Astrocyte (in vitro differentiated cells and primary cell): ENCODE measurements around the gene SAV1. TPM values are rescaled to one million over a fixed set of nuclear protein-coding genes. Genes with fewer than 3 reads are reported as not detected.

ENCODE experiments used
- DNase-seq: peaks from one replicate; pipeline ENCODE4 v3.0.0-alpha.2; 2010; ENCODE audit warnings: low read depth
- FAIRE-seq: peaks from 2 replicates; lab custom pipeline; 2011; peaks lifted over from hg19 to GRCh38; lab: Jason Lieb, UNC
- H2AFZ ChIP-seq: 2 replicates; pipeline ENCODE4 v1.6.0; 2012; ENCODE audit warnings: low read depth, low read length, inconsistent platforms
- H3K27ac ChIP-seq: 2 replicates; pipeline ENCODE4 v1.5.1; 2011; ENCODE audit warnings: low read depth, low read length, inconsistent platforms
- H3K27me3 ChIP-seq: 2 replicates; pipeline ENCODE4 v1.6.0; 2011; ENCODE audit warnings: low read length, inconsistent platforms; ENCODE audit not compliant: insufficient read depth
- H3K36me3 ChIP-seq: 2 replicates; pipeline ENCODE4 v1.5.1; 2011; ENCODE audit warnings: low read length, inconsistent platforms; ENCODE audit not compliant: insufficient read depth
- H3K4me1 ChIP-seq: 2 replicates; pipeline ENCODE4 v1.5.1; 2011; ENCODE audit warnings: low read length, inconsistent platforms; ENCODE audit not compliant: insufficient read depth
- H3K4me2 ChIP-seq: 2 replicates; pipeline ENCODE4 v1.6.0; 2012; ENCODE audit warnings: low read length, inconsistent platforms
- H3K4me3 ChIP-seq: 2 replicates; pipeline ENCODE4 v1.5.1; 2011; ENCODE audit warnings: low read depth, mild to moderate bottlenecking, low read length, inconsistent platforms; ENCODE audit not compliant: insufficient read depth
- H3K79me2 ChIP-seq: 2 replicates; pipeline ENCODE4 v1.6.0; 2012; ENCODE audit warnings: mild to moderate bottlenecking, low read length, inconsistent platforms; ENCODE audit not compliant: insufficient read depth
- H3K9ac ChIP-seq: 2 replicates; pipeline ENCODE4 v1.6.0; 2012; ENCODE audit warnings: mild to moderate bottlenecking, low read length, inconsistent platforms
- H3K9me3 ChIP-seq: 2 replicates; pipeline ENCODE4 v1.5.1; 2012; ENCODE audit warnings: low read depth, mild to moderate bottlenecking, low read length, inconsistent platforms; ENCODE audit not compliant: insufficient read depth
- H4K20me1 ChIP-seq: 2 replicates; pipeline ENCODE4 v1.6.0; 2012; ENCODE audit warnings: low read length, inconsistent platforms; ENCODE audit not compliant: insufficient read depth
- H3K27ac Mint-ChIP-seq: one replicate; pipeline ENCODE4 v1.8.0; 2021; ENCODE audit warnings: mild to moderate bottlenecking, mixed read lengths; ENCODE audit not compliant: unreplicated experiment
- H3K27me3 Mint-ChIP-seq: one replicate; pipeline ENCODE4 v1.8.0; 2021; ENCODE audit warnings: low read depth, mixed read lengths; ENCODE audit not compliant: unreplicated experiment
- H3K36me3 Mint-ChIP-seq: one replicate; pipeline ENCODE4 v1.8.0; 2021; ENCODE audit warnings: low read depth, mixed read lengths; ENCODE audit not compliant: unreplicated experiment
- H3K4me1 Mint-ChIP-seq: one replicate; pipeline ENCODE4 v1.8.0; 2021; ENCODE audit warnings: low read depth, mixed read lengths; ENCODE audit not compliant: unreplicated experiment
- H3K4me3 Mint-ChIP-seq: one replicate; pipeline ENCODE4 v1.8.0; 2021; ENCODE audit warnings: mild to moderate bottlenecking, moderate library complexity, mixed read lengths; ENCODE audit not compliant: unreplicated experiment
- H3K9me3 Mint-ChIP-seq: one replicate; pipeline ENCODE4 v1.8.0; 2021; ENCODE audit warnings: mild to moderate bottlenecking, mixed read lengths; ENCODE audit not compliant: unreplicated experiment
- EZH2 ChIP-seq: IDR thresholded peaks from 2 replicates; pipeline ENCODE4 v1.6.1; 2012; ENCODE audit warnings: mild to moderate bottlenecking, low read length, inconsistent platforms; ENCODE audit not compliant: insufficient read depth
- total RNA-seq: library from RNA; stranded (reverse); gene quantifications from 2 replicates; pipeline ENCODE4 v1.2.1, GENCODE V29; 2021
- TF ChIP-seq, protein P1 (sequence below): IDR thresholded peaks from 2 replicates; pipeline ENCODE4 v1.5.1; 2011; ENCODE audit warnings: low read depth, mild to moderate bottlenecking, inconsistent platforms, low read length, moderate library complexity; ENCODE audit not compliant: insufficient read depth

SAV1 gene
- total RNA-seq, 1 donor from 2014 or later: 26.3 TPM

DNA sequence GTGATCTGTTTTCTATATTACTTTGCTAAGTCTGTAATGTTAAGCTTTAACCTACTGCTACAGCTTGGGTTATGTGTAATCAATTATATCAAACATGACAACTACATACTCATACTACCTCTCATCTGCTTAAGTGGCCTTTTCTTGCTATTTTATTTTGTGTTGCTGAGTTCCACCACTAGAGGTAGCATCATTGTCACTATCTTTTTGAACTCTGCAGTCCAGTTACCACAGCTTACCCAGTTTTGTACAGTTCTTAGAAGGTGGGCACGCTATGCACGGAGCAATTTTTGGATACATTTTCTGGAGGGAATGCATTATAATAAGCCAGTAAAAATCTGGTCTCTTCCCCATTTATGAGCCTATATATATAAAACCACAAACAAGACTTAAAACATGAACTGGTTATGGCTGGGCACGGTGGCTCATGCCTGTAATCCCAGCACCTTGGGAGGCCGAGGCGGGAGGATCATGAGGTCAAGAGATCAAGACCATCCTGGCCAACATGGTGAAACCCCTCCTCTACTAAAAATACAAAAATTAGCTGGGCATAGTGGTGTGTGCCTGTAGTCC lies 48.5 kb downstream of the SAV1 start:
- no peaks in the 10 kb centered on the region for H3K9me3 ChIP-seq
- H3K36me3 Mint-ChIP-seq: peaks cover 2% of the 10 kb centered on the region
- no peaks in the 10 kb centered on the region for H4K20me1 ChIP-seq
- H3K36me3 ChIP-seq: no peaks in the 10 kb centered on the region
- no peak overlapping the region for H2AFZ ChIP-seq
- no peak overlapping the region for H3K9ac ChIP-seq
- no peaks in the 10 kb centered on the region for H3K4me1 Mint-ChIP-seq
- H3K27ac ChIP-seq: no peak overlapping the region
- peaks cover 6% of the 10 kb centered on the region for H3K4me1 ChIP-seq
- no peaks in the 10 kb centered on the region for H3K9me3 Mint-ChIP-seq
- H3K27ac Mint-ChIP-seq: no peak overlapping the region
- TF ChIP-seq, protein P1, sequence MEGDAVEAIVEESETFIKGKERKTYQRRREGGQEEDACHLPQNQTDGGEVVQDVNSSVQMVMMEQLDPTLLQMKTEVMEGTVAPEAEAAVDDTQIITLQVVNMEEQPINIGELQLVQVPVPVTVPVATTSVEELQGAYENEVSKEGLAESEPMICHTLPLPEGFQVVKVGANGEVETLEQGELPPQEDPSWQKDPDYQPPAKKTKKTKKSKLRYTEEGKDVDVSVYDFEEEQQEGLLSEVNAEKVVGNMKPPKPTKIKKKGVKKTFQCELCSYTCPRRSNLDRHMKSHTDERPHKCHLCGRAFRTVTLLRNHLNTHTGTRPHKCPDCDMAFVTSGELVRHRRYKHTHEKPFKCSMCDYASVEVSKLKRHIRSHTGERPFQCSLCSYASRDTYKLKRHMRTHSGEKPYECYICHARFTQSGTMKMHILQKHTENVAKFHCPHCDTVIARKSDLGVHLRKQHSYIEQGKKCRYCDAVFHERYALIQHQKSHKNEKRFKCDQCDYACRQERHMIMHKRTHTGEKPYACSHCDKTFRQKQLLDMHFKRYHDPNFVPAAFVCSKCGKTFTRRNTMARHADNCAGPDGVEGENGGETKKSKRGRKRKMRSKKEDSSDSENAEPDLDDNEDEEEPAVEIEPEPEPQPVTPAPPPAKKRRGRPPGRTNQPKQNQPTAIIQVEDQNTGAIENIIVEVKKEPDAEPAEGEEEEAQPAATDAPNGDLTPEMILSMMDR: peak; percentile 76
- no peak for TF ChIP-seq EZH2
- no peaks in the 10 kb centered on the region for H3K27me3 Mint-ChIP-seq
- DNase-seq (peak; percentile 25), FAIRE-seq (peak; percentile 41)
- H3K27me3 ChIP-seq: no peaks in the 10 kb centered on the region
- H3K4me2 ChIP-seq: no peak overlapping the region
- H3K4me3 ChIP-seq: no peak overlapping the region
- no peak overlapping the region for H3K4me3 Mint-ChIP-seq
- H3K79me2 ChIP-seq: no peaks in the 10 kb centered on the region

DNA sequence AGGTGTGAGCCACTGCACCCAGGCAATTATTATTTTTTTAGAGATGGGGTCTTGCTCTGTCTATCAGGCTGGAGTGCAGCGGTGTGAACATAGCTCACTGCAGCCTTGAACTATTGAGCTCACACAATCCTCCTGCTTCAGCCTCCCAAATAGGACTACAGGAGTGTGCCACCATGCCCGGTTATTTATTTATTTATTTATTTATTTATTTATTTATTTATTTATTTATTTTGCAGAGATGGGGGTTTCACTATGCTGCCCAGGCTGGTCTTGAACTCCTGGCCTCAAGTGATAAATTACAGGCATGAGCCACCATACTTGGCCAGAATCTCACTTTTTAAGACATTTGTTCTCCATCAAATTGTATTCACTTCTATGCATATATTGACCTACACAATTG lies 51.8 kb downstream of the SAV1 start:
- TF ChIP-seq EZH2: no peak
- TF ChIP-seq, protein P1: no peak
- H3K27me3 Mint-ChIP-seq: no peaks in the 10 kb centered on the region
- H2AFZ ChIP-seq: no peak overlapping the region
- peaks cover 2% of the 10 kb centered on the region for H3K36me3 Mint-ChIP-seq
- H3K4me1 ChIP-seq: peaks cover 6% of the 10 kb centered on the region
- H4K20me1 ChIP-seq: no peaks in the 10 kb centered on the region
- H3K4me3 ChIP-seq: no peak overlapping the region
- no peak overlapping the region for H3K27ac ChIP-seq
- FAIRE-seq (no peak), DNase-seq (no peak)
- H3K9ac ChIP-seq: no peak overlapping the region
- H3K4me1 Mint-ChIP-seq: no peaks in the 10 kb centered on the region
- no peaks in the 10 kb centered on the region for H3K79me2 ChIP-seq
- no peaks in the 10 kb centered on the region for H3K9me3 ChIP-seq
- no peak overlapping the region for H3K27ac Mint-ChIP-seq
- no peaks in the 10 kb centered on the region for H3K9me3 Mint-ChIP-seq
- no peaks in the 10 kb centered on the region for H3K27me3 ChIP-seq
- no peak overlapping the region for H3K4me2 ChIP-seq
- H3K4me3 Mint-ChIP-seq: no peak overlapping the region
- H3K36me3 ChIP-seq: no peaks in the 10 kb centered on the region

DNA sequence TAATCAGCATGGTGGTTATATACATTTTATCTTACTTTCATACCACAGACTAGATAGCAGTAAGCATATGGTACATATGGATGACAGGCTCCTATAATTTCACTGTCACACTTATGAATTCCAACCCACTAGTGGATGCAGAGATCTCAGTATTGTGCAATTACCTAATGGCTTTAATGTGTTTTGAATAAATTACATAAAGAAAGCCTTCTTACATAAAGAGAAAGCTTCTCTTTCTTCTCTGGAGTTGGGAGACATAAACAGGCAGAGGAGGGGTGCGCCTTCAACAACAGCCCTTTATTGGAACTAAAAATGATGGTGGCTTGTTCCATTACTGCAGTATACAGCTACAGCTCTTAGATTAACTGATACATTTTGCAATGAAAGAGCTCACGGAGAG lies 52.6 kb downstream of the SAV1 start:
- H3K4me1 ChIP-seq: peaks cover 5% of the 10 kb centered on the region
- no peaks in the 10 kb centered on the region for H3K9me3 Mint-ChIP-seq
- no peak overlapping the region for H3K4me3 Mint-ChIP-seq
- no peak overlapping the region for H3K27ac Mint-ChIP-seq
- no peak for TF ChIP-seq EZH2
- TF ChIP-seq, protein P1: no peak
- peaks cover 5% of the 10 kb centered on the region for H3K36me3 Mint-ChIP-seq
- no peak for DNase-seq
- no peaks in the 10 kb centered on the region for H4K20me1 ChIP-seq
- FAIRE-seq: no peak
- H3K4me3 ChIP-seq: no peak overlapping the region
- H3K9ac ChIP-seq: no peak overlapping the region
- no peak overlapping the region for H2AFZ ChIP-seq
- H3K4me2 ChIP-seq: no peak overlapping the region
- H3K27me3 ChIP-seq: no peaks in the 10 kb centered on the region
- no peak overlapping the region for H3K27ac ChIP-seq
- no peaks in the 10 kb centered on the region for H3K4me1 Mint-ChIP-seq
- no peaks in the 10 kb centered on the region for H3K36me3 ChIP-seq
- H3K79me2 ChIP-seq: no peaks in the 10 kb centered on the region
- H3K27me3 Mint-ChIP-seq: no peaks in the 10 kb centered on the region
- H3K9me3 ChIP-seq: no peaks in the 10 kb centered on the region
